HepG2 (cell line): Measurements from ENCODE around the gene ANKRD12. TPM values are rescaled to one million over a fixed set of nuclear protein-coding genes. Genes with fewer than 3 reads are reported as not detected.

Experiments used
- BHLHE40 ChIP-seq: IDR thresholded peaks from 2 replicates; pipeline ENCODE4 v1.6.1; 2011; ENCODE audit warnings: low read length, improper control_type of control experiment
- ELF3 ChIP-seq: IDR thresholded peaks from 2 replicates; pipeline ENCODE4 v1.6.1; 2016; ENCODE audit warnings: missing genetic modification reagents, missing compliant biosample characterization
- ETV5 ChIP-seq: IDR thresholded peaks from 2 replicates; pipeline ENCODE4 v1.6.1; 2018; ENCODE audit warnings: missing biosample characterization, missing genetic modification reagents, inconsistent platforms, borderline replicate concordance
- FOSL2 ChIP-seq: sonication (generic); formaldehyde crosslinking; IDR thresholded peaks from 2 replicates; pipeline ENCODE4 v1.4.0; 2020; ENCODE audit warnings: missing genetic modification reagents
- GATA4 ChIP-seq: sonication (generic); IDR thresholded peaks from 2 replicates; pipeline ENCODE4 v1.6.1; 2016; ENCODE audit warnings: antibody characterized with exemption, low read depth, borderline replicate concordance
- GATAD2A ChIP-seq: IDR thresholded peaks from 2 replicates; pipeline ENCODE4 v1.6.1; 2016
- NR2F6 ChIP-seq, 2 experiments: IDR thresholded peaks; 2 replicates each; pipeline ENCODE4 v1.6.1; 2016; ENCODE audit warnings: antibody characterized with exemption in 1 of 2, mild to moderate bottlenecking in 1 of 2
- PAXIP1 ChIP-seq: sonication (generic); formaldehyde crosslinking; conservative IDR thresholded peaks from 2 replicates; pipeline ENCODE4 v1.4.0; 2020; ENCODE audit warnings: mild to moderate bottlenecking, missing genetic modification reagents, moderate library complexity
- POLR2A ChIP-seq, 2 experiments: IDR thresholded peaks; 2 replicates each; pipeline ENCODE4 v1.6.1; 2011; ENCODE audit warnings: low read depth in 2 of 2, low read length in 2 of 2, mild to moderate bottlenecking in 1 of 2, moderate library complexity in 1 of 2; ENCODE audit not compliant: insufficient read depth in 1 of 2
- POLR2G ChIP-seq: fragments of 200-400 bp; formaldehyde crosslinking; IDR thresholded peaks from 2 replicates; pipeline ENCODE4 v1.6.1; 2018; ENCODE audit warnings: mild to moderate bottlenecking, low read depth, low read length, moderate library complexity
- RARA ChIP-seq: IDR thresholded peaks from 2 replicates; pipeline ENCODE4 v1.6.1; 2016; ENCODE audit warnings: missing genetic modification reagents, missing compliant biosample characterization
- SNAPC4 ChIP-seq: sonication (generic); formaldehyde crosslinking; IDR thresholded peaks from 2 replicates; pipeline ENCODE4 v1.4.0; 2020; ENCODE audit warnings: mild to moderate bottlenecking, missing genetic modification reagents
- SOX5 ChIP-seq: IDR thresholded peaks from 2 replicates; pipeline ENCODE4 v1.6.1; 2016; ENCODE audit warnings: borderline replicate concordance
- THAP11 ChIP-seq: IDR thresholded peaks from 2 replicates; pipeline ENCODE4 v1.6.1; 2016; ENCODE audit warnings: missing biosample characterization, missing genetic modification reagents
- ZNF264 ChIP-seq: sonication (generic); formaldehyde crosslinking; IDR thresholded peaks from 2 replicates; pipeline ENCODE4 v1.4.0; 2020; ENCODE audit warnings: missing genetic modification reagents
- ZNF609 ChIP-seq: sonication (generic); formaldehyde crosslinking; IDR thresholded peaks from 2 replicates; pipeline ENCODE4 v1.4.0; 2020; ENCODE audit warnings: mild to moderate bottlenecking, missing genetic modification reagents, borderline replicate concordance
- ZNF83 ChIP-seq: sonication (generic); formaldehyde crosslinking; IDR thresholded peaks from 2 replicates; pipeline ENCODE4 v1.4.0; 2020; ENCODE audit warnings: missing genetic modification reagents, mild to moderate bottlenecking, borderline replicate concordance
- polyA plus RNA-seq, 8 experiments: library from polyadenylated mRNA; depleted of rRNA in 3 of 8; stranded (reverse) in 7 of 8; unstranded in 1 of 8; fragments of >200 nt; fragmentation: Illumina TruSeq in 4 of 8; extraction: Trizol in 4 of 8; gene quantifications; 2 replicates each; pipeline versions ENCODE4 v1.2.1 to v1.2.3, GENCODE V29; 2011 to 2016; ENCODE audit warnings: low read depth in 4 of 8, missing spikeins in 1 of 8, mixed read lengths in 1 of 8; ENCODE audit not compliant: insufficient read depth in 1 of 8
- total RNA-seq, 5 experiments: library from RNA; depleted of rRNA; stranded (reverse); fragments of >200 nt; fragmentation: Illumina TruSeq; extraction: Trizol; gene quantifications; 2 replicates each; pipeline ENCODE4 v1.2.3, GENCODE V29; 2016; ENCODE audit warnings: low read depth in 1 of 5

Gene ANKRD12
- total and polyA plus RNA-seq, 2 of the 13 experiments (the other 11 are each of a cell fraction or from before 2014, with no cell fraction given), result 6.0 to 23.2 TPM

GRCh38 chr18:9095297-9096006 lies 41.1 kb upstream of the ANKRD12 start (continued):
- TF ChIP-seq SNAPC4 (CRISPR knock-in tag), result no peak
- peak; percentile 48; the same call in 1 of the 2 replicates for TF ChIP-seq ELF3 (CRISPR knock-in tag)
- TF ChIP-seq FOSL2 (CRISPR knock-in tag), result peak; percentile 68
- TF ChIP-seq NR2F6 (IDR thresholded peaks at IDR 0.05), result peak; percentile 49; the same call in 1 of the 2 replicates
- peak; percentile 62 for TF ChIP-seq NR2F6 (CRISPR knock-in tag; IDR thresholded peaks at IDR 0.05)
- 0 out of 2 replicates have a peak, but pooled peaks have one; percentile 6 for TF ChIP-seq ZNF609 (CRISPR knock-in tag)
- TF ChIP-seq RARA, result peak; percentile 87
- TF ChIP-seq ETV5, result peak; percentile 84
- TF ChIP-seq POLR2A (IDR thresholded peaks at IDR 0.05; ENCODE audit: insufficient read depth in 1 of 2, low read depth in 2 of 2, low read length in 2 of 2), result peak in 1 of 2 experiments; percentile 65; a peak in 2 of 4 replicates
- TF ChIP-seq PAXIP1 (CRISPR knock-in tag), result peak; percentile 13; the same call in 1 of the 2 replicates
- 0 out of 2 replicates have a peak, but pooled peaks have one; percentile 31 for TF ChIP-seq POLR2G
- TF ChIP-seq GATAD2A (CRISPR knock-in tag), result peak; percentile 41; the same call in 1 of the 2 replicates
- TF ChIP-seq THAP11, result no peak
- peak; percentile 39; the same call in 1 of the 2 replicates for TF ChIP-seq SOX5 (CRISPR knock-in tag)
- 0 out of 2 replicates have a peak, but pooled peaks have one; percentile 21 for TF ChIP-seq ZNF264 (CRISPR knock-in tag)
- TF ChIP-seq GATA4, result no peak
- no peak for TF ChIP-seq ZNF83 (CRISPR knock-in tag)
- peak; percentile 66 for TF ChIP-seq BHLHE40
